AG04449 (cell line): Measurements from ENCODE around the gene EIF4G1.
"Not testable (repeated sequence)": the region's sequence is repeated elsewhere in the genome, so short reads cannot be mapped to it uniquely, and the experiment has no call there.

Experiments used
- CTCF ChIA-PET: fragments of 350-600 bp; formaldehyde crosslinking; extraction: SDS; loops from one replicate; lab custom pipeline; 2021; ENCODE audit warnings: antibody characterized with exemption; lab: Yijun Ruan, JAX
- POLR2A ChIA-PET: fragments of 400-600, 350-600 bp; formaldehyde crosslinking; extraction: SDS; loops from one replicate; lab custom pipeline; 2020; ENCODE audit warnings: antibody characterized with exemption, inconsistent platforms; lab: Yijun Ruan, JAX
- DNase-seq: peaks from one replicate; pipeline ENCODE4 v3.0.0-alpha.2; 2010; ENCODE audit warnings: low read depth, low spot score
- H3K4me3 ChIP-seq: 2 replicates; pipeline ENCODE4 v1.5.1; 2011; ENCODE audit warnings: low read depth, mild to moderate bottlenecking, control low read depth, low read length
- TF ChIP-seq, protein P1 (sequence below): IDR thresholded peaks from one replicate; pipeline ENCODE4 v1.5.1; 2011; ENCODE audit warnings: mild to moderate bottlenecking, moderate library complexity, low read length, control low read depth, inconsistent platforms; ENCODE audit not compliant: insufficient read depth; ENCODE audit errors: missing control alignments

The EIF4G1 gene

DNA sequence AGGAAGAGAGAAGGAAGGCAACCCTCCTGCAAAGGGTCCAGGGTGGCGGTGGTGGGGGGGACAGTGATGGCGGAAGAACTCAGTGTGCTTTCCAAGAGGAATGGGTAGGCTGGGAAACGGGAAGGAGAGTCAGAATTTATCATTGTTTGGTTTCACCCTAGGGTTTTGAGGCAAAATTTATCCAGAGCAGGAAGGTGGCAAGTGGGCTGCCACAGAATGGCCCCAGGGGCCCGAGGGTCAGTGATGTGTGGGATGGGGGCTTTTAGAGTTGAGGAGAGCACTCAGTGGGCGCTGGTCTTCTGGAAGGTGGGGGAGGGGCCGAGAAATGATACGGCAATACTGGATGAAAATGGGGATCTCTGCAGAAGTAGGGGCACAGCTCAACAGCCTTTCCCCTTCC, 23.6 kb downstream of the EIF4G1 start:
- TF ChIP-seq, protein P1, sequence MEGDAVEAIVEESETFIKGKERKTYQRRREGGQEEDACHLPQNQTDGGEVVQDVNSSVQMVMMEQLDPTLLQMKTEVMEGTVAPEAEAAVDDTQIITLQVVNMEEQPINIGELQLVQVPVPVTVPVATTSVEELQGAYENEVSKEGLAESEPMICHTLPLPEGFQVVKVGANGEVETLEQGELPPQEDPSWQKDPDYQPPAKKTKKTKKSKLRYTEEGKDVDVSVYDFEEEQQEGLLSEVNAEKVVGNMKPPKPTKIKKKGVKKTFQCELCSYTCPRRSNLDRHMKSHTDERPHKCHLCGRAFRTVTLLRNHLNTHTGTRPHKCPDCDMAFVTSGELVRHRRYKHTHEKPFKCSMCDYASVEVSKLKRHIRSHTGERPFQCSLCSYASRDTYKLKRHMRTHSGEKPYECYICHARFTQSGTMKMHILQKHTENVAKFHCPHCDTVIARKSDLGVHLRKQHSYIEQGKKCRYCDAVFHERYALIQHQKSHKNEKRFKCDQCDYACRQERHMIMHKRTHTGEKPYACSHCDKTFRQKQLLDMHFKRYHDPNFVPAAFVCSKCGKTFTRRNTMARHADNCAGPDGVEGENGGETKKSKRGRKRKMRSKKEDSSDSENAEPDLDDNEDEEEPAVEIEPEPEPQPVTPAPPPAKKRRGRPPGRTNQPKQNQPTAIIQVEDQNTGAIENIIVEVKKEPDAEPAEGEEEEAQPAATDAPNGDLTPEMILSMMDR: no peak
- no peak overlapping the region for H3K4me3 ChIP-seq
- ChIA-PET CTCF (interaction anchor here (1.3 to 4.2 kb wide), 8 partner anchors 8 to 203 kb away, joined by 3 to 32 read pairs (median 6); partner anchors contain the start of genes CLCN2, EEF1AKMT4 and POLR2H), POLR2A (no interaction called here)
- no peak for DNase-seq

DNA sequence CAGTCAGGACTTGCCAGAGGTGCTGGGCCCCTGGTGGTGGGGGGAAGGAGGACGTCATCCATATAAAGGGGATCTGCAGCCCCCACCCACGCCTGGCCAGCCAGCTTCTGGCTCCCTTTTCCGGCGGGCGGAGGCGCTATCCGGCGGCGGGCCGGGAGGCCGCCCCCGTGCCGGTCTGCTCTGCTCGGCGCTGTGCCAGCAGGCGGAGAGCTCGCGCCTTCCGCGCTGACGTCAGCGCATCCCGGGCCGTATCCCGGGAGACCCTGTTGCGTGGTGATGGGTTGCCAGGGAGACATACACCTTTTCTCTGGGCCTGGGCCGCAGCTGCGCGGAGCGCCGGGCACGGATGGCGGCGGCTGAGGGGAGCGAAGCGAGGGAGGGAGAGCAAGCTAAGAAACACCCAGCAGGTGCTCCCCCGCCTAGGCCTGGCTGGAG, 24.1 kb downstream of the EIF4G1 start:
- TF ChIP-seq, protein P1: no peak
- peak overlapping the region; percentile 9; the same call in 1 of the 2 replicates for H3K4me3 ChIP-seq
- DNase-seq: no peak
- POLR2A ChIA-PET: no interaction called here
- CTCF ChIA-PET: interaction anchor here (0.9 to 4.2 kb wide), 6 partner anchors 8 to 176 kb away, joined by 3 to 32 read pairs (median 4); partner anchors contain the start of gene EEF1AKMT4

DNA sequence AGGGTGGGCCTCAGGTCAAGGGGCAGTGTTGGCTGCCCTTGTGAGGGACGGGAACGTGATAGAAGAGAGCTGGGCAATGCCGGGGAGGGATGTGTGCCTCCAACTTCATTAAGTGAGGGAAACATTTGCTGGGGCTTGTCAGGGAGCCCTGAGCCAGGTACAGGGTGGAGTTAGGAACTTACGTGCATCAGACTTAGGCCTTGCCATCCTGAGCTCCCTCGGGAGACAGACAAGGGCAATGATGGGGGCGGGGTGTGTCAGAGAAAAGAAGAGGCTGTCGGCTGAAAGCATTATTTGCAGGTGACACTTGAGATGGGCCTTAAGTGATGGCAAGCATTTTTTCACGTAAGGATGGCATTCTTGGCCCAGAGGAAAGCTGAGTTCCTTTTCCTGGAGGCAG, 24.6 kb downstream of the EIF4G1 start:
- POLR2A ChIA-PET: no interaction called here
- peak overlapping the region; percentile 9; the same call in 1 of the 2 replicates for H3K4me3 ChIP-seq
- TF ChIP-seq, protein P1: no peak
- DNase-seq: no peak
- CTCF ChIA-PET: interaction anchor here (0.9 to 4.2 kb wide), 5 partner anchors 12 to 175 kb away, joined by 3 to 32 read pairs (median 3); partner anchors contain the start of gene EEF1AKMT4

DNA sequence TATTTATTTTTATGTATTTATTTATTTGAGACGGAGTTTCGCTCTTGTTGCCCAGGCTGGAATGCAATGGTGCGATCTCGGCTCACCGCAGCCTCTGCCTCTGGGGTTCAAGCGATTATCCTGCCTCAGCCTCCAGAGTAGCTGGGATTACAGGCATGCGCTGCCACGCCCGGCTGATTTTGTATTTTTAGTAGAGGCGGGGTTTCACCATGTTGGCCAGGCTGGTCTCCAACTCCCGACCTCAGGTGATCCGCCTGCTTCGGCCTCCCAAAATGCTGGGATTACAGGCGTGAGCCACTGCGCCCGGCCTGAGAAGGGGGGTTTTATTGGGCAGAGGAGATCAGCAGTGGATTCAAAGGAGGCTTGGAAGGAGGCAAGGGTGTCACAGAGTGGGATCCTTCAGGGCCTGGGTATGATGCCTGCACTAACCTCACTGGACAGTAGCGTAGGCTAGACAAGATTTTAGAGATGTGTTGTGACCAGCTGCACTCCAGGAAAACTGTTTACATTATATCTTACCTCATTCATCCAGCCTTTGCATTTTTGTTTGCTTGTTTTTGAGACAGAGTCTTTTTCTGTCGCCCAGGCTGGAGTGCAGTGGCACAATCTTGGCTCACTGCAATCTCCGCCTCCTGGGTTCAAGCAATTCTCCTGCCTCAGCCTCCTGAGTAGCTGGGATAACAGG, 25.2 kb downstream of the EIF4G1 start:
- DNase-seq, H3K4me3 ChIP-seq, POLR2A ChIA-PET: not testable (repeated sequence)
- CTCF ChIA-PET: interaction anchor here (0.9 to 4.2 kb wide), 5 partner anchors 13 to 175 kb away, joined by 3 to 32 read pairs (median 3); partner anchors contain the start of gene EEF1AKMT4

DNA sequence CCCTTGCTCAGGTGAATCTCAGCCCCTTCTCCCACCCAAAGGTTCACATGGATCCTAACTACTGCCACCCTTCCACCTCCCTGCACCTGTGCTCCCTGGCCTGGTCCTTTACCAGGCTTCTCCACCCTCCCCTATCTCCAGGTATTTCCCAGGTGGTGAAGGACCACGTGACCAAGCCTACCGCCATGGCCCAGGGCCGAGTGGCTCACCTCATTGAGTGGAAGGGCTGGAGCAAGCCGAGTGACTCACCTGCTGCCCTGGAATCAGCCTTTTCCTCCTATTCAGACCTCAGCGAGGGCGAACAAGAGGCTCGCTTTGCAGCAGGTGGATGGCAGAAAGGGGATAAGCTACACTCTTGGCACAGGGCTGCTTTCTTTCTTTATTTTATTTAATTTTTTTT, 27.5 kb downstream of the EIF4G1 start:
- POLR2A ChIA-PET: no interaction called here
- H3K4me3 ChIP-seq: no peak overlapping the region
- no peak for DNase-seq
- CTCF ChIA-PET: interaction anchor here (0.6 to 5.0 kb wide), 2 partner anchors 12 to 195 kb away, joined by 3 to 40 read pairs; no protein-coding TSS in a partner anchor
- TF ChIP-seq, protein P1: no peak

DNA sequence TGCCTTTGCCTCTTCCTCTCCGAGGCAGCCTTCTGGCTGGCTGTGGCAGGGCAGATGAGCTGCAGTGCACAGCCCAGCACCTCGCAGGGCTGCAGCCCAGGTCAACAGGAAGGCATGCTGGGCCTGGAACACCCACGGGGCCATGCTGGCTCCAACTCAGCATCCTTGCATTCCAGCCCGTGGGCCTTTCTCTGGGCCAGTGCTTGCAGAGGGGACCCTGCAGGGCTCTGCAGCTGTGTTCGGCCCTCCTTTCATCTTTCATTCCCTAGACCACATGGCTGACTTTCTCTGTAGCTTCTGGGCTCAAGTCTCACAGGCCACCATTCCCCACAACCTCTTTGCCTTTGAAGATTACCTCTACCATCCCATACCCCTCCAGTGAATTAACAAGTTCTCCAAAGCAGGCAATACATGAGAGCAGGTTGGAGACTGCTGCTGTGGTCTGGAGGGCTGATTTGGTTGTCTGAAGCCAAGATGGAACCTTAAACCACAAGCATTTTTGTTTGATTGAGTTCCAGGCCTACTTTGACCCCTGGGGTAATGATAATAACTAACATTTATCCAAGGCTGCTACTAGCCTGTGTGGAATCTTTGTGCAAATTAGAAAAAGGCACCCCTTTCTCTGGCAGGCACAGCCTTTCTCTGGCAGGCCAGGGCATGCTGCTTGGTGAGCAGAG, 28.9 kb downstream of the EIF4G1 start:
- CTCF ChIA-PET: interaction anchor here (5.0 kb wide), 1 partner anchor 11 kb away, joined by 40 read pairs; no protein-coding TSS in a partner anchor
- TF ChIP-seq, protein P1: no peak
- H3K4me3 ChIP-seq: no peak overlapping the region
- no peak for DNase-seq
- POLR2A ChIA-PET: no interaction called here
